ENCODE data around the gene RPS6KA2.

GRCh38 chr6:166400181-166400580 is 226.9 kb downstream of the RPS6KA2 start:
- TF ChIP-seq, protein P1, sequence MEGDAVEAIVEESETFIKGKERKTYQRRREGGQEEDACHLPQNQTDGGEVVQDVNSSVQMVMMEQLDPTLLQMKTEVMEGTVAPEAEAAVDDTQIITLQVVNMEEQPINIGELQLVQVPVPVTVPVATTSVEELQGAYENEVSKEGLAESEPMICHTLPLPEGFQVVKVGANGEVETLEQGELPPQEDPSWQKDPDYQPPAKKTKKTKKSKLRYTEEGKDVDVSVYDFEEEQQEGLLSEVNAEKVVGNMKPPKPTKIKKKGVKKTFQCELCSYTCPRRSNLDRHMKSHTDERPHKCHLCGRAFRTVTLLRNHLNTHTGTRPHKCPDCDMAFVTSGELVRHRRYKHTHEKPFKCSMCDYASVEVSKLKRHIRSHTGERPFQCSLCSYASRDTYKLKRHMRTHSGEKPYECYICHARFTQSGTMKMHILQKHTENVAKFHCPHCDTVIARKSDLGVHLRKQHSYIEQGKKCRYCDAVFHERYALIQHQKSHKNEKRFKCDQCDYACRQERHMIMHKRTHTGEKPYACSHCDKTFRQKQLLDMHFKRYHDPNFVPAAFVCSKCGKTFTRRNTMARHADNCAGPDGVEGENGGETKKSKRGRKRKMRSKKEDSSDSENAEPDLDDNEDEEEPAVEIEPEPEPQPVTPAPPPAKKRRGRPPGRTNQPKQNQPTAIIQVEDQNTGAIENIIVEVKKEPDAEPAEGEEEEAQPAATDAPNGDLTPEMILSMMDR (IDR thresholded peaks at IDR 0.05): no peak
- no peak for TF ChIP-seq TCF7L2 (IDR thresholded peaks at IDR 0.05; ENCODE audit: low read depth, low read length)
- TF ChIP-seq POLR2AphosphoS5 (IDR thresholded peaks at IDR 0.05; ENCODE audit: low read depth, low read length): no peak
- TF ChIP-seq, protein P2, sequence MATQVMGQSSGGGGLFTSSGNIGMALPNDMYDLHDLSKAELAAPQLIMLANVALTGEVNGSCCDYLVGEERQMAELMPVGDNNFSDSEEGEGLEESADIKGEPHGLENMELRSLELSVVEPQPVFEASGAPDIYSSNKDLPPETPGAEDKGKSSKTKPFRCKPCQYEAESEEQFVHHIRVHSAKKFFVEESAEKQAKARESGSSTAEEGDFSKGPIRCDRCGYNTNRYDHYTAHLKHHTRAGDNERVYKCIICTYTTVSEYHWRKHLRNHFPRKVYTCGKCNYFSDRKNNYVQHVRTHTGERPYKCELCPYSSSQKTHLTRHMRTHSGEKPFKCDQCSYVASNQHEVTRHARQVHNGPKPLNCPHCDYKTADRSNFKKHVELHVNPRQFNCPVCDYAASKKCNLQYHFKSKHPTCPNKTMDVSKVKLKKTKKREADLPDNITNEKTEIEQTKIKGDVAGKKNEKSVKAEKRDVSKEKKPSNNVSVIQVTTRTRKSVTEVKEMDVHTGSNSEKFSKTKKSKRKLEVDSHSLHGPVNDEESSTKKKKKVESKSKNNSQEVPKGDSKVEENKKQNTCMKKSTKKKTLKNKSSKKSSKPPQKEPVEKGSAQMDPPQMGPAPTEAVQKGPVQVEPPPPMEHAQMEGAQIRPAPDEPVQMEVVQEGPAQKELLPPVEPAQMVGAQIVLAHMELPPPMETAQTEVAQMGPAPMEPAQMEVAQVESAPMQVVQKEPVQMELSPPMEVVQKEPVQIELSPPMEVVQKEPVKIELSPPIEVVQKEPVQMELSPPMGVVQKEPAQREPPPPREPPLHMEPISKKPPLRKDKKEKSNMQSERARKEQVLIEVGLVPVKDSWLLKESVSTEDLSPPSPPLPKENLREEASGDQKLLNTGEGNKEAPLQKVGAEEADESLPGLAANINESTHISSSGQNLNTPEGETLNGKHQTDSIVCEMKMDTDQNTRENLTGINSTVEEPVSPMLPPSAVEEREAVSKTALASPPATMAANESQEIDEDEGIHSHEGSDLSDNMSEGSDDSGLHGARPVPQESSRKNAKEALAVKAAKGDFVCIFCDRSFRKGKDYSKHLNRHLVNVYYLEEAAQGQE (IDR thresholded peaks at IDR 0.05; ENCODE audit: insufficient read depth in 1 of 2, low read depth in 2 of 2, low read length in 1 of 2): no peak

All from Panc1 (cell line).